Stomach (tissue), 4 donors: ENCODE results near the gene LUZP2.

Experiments
- CTCF ChIP-seq, 7 experiments: fragments of 450-650 bp in 4 of 7; fragments of 200-600 bp in 3 of 7; sonication (generic) in 3 of 7; IDR thresholded peaks; one replicate each; pipeline ENCODE4 v1.5.1; 2016 to 2019; ENCODE audit warnings: antibody characterized with exemption in 7 of 7, control low read depth in 2 of 7, mild to moderate bottlenecking in 1 of 7
- EP300 ChIP-seq: sonication (generic); formaldehyde crosslinking; IDR thresholded peaks from one replicate; pipeline ENCODE4 v1.6.1; 2017; ENCODE audit warnings: antibody characterized with exemption
- POLR2AphosphoS5 ChIP-seq, 3 donors: sonication (generic); formaldehyde crosslinking; IDR thresholded peaks; one replicate each; pipeline ENCODE4 v1.6.1; 2016; ENCODE audit warnings: antibody characterized with exemption in 3 of 3

GRCh38 chr11:24543771-24544170 lies 46.9 kb downstream of the LUZP2 start:
- TF ChIP-seq POLR2AphosphoS5 (IDR thresholded peaks at IDR 0.05) = no peak
- no peak for TF ChIP-seq CTCF (IDR thresholded peaks at IDR 0.05)
- no peak for TF ChIP-seq EP300
